Measurements from ENCODE around the gene PHACTR3. TPM values are rescaled to one million over a fixed set of nuclear protein-coding genes. Genes with fewer than 3 reads are reported as not detected.

PHACTR3 gene
- total RNA-seq, 1 experiment from 2014 or later, result 0.11 TPM

DNA sequence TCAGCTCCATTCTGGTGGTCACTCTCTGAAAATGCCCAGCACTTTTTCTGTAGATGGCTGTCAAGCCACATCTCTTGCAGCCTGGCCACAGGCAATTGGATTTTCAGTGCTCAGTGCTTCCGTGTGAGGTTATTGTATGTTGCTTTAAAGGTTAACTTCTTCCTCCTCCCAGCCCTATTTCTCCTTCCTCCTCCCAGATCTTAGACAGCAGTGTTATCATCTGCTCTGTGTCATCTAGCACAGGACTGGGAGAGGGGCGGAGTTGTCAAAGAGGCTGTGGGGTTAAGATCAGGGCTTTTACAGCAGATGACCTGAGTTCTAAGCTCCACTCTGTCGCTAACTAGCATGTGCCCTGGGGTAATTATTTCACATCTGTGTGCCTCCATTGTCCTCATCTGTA lies 129.0 kb downstream of the PHACTR3 start:
- BruUV-seq (replicated peaks), result no TSS peak
- peaks cover 22% of the 10 kb centered on the region for H3K27me3 Mint-ChIP-seq (ENCODE audit: insufficient read depth, unreplicated experiment)
- intact Hi-C loops (cut with micrococcal nuclease; ENCODE audit: unreplicated experiment), result no loop called here

DNA sequence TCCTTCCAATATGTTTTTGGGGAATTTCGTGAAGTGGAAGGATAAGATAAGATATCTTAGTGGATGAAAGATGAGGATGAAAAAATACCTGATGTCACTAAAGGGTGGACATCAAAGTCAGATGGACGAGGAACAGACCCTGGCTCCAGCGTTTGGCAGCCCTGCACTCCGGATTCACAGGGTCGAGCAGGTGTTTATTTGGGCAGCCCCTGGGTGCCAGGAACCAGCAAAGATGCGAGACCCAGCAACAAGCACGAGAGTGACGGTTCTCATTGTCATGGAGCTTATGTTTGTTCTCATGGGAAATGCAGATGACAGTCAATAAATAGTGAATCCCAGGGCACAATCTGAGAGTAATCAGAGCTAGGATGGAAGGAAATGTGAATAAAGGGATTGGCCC lies 131.1 kb downstream of the PHACTR3 start:
- POLR2A ChIA-PET, result no interaction called here
- CTCF ChIA-PET, result interaction anchor here (1.1 kb wide), 1 partner anchor 164 kb away, joined by 3 read pairs; no protein-coding TSS in a partner anchor
- Mint-ChIP-seq H3K4me3 (ENCODE audit: unreplicated experiment) (no peak overlapping the region), H3K9me3 (ENCODE audit: unreplicated experiment) (no peaks in the 10 kb centered on the region), H3K36me3 (ENCODE audit: insufficient read depth, unreplicated experiment) (no peaks in the 10 kb centered on the region), H3K4me1 (ENCODE audit: low read depth, unreplicated experiment) (no peaks in the 10 kb centered on the region), H3K27me3 (ENCODE audit: insufficient read depth, unreplicated experiment) (peaks cover 13% of the 10 kb centered on the region), H3K27ac (ENCODE audit: unreplicated experiment) (no peak overlapping the region)
- no peaks in the 10 kb centered on the region for H3K36me3 ChIP-seq (ENCODE audit: control insufficient read depth, insufficient read depth, low read length)
- H3K9me3 ChIP-seq, result no peaks in the 10 kb centered on the region
- H3K4me3 ChIP-seq (ENCODE audit: low read depth, low read length), result no peak overlapping the region
- DNase-seq, result peak in 1 of 2 experiments; percentile 19
- BruUV-seq (replicated peaks), result no TSS peak
- TF ChIP-seq, protein P1, sequence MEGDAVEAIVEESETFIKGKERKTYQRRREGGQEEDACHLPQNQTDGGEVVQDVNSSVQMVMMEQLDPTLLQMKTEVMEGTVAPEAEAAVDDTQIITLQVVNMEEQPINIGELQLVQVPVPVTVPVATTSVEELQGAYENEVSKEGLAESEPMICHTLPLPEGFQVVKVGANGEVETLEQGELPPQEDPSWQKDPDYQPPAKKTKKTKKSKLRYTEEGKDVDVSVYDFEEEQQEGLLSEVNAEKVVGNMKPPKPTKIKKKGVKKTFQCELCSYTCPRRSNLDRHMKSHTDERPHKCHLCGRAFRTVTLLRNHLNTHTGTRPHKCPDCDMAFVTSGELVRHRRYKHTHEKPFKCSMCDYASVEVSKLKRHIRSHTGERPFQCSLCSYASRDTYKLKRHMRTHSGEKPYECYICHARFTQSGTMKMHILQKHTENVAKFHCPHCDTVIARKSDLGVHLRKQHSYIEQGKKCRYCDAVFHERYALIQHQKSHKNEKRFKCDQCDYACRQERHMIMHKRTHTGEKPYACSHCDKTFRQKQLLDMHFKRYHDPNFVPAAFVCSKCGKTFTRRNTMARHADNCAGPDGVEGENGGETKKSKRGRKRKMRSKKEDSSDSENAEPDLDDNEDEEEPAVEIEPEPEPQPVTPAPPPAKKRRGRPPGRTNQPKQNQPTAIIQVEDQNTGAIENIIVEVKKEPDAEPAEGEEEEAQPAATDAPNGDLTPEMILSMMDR (IDR thresholded peaks at IDR 0.05; ENCODE audit: insufficient read depth in 1 of 2, low read depth in 1 of 2, low read length in 1 of 2, severe bottlenecking in 1 of 2, unreplicated experiment in 1 of 2), result no peak
- H3K4me1 ChIP-seq, result no peaks in the 10 kb centered on the region
- intact Hi-C loops (cut with micrococcal nuclease; ENCODE audit: unreplicated experiment), result no loop called here
- peaks cover 1% of the 10 kb centered on the region; the same call in 1 of the 2 replicates for H3K27me3 ChIP-seq (replicated peaks; ENCODE audit: control insufficient read depth, insufficient read depth, low read length)

More for the DNA sequence above, 129.0 kb downstream of the PHACTR3 start:
- Histone ChIP-seq H3K4me3 (ENCODE audit: low read depth, low read length) (no peak overlapping the region), H3K4me1 (no peaks in the 10 kb centered on the region), H3K36me3 (ENCODE audit: control insufficient read depth, insufficient read depth, low read length) (no peaks in the 10 kb centered on the region), H3K9me3 (no peaks in the 10 kb centered on the region), H3K27me3 (replicated peaks; ENCODE audit: control insufficient read depth, insufficient read depth, low read length) (peaks cover 1% of the 10 kb centered on the region)
- H3K4me1 Mint-ChIP-seq (ENCODE audit: low read depth, unreplicated experiment), result no peaks in the 10 kb centered on the region
- no peak overlapping the region for H3K27ac Mint-ChIP-seq (ENCODE audit: unreplicated experiment)
- no peak for DNase-seq
- H3K4me3 Mint-ChIP-seq (ENCODE audit: unreplicated experiment), result no peak overlapping the region
- no peaks in the 10 kb centered on the region for H3K36me3 Mint-ChIP-seq (ENCODE audit: insufficient read depth, unreplicated experiment)
- POLR2A ChIA-PET, result no interaction called here
- CTCF ChIA-PET, result no interaction called here
- no peaks in the 10 kb centered on the region for H3K9me3 Mint-ChIP-seq (ENCODE audit: unreplicated experiment)
- TF ChIP-seq, protein P1 (IDR thresholded peaks at IDR 0.05; ENCODE audit: insufficient read depth in 1 of 2, low read depth in 1 of 2, low read length in 1 of 2, severe bottlenecking in 1 of 2, unreplicated experiment in 1 of 2), result no peak

DNA sequence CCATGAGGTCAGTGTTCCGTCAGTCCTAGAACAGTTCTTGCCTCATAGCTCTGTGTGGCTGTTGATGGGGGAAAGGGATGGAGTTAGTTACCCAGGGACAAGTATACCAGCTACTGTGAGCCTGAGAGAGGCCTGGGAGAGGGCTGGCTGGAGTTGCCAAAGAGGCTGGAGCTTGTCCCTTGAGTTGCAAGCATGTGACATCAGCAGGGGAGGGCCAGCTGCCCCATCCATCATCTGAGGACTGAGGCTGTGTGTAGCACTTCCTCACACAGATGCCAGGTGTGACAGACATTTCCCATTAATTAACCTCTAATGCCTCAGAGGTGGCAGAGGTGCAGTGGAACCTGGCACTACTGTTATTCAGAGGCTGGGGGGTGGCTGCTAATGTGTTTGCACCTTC lies 131.6 kb downstream of the PHACTR3 start:
- H3K4me3 ChIP-seq (ENCODE audit: low read depth, low read length), result no peak overlapping the region
- POLR2A ChIA-PET, result no interaction called here
- no peak overlapping the region for H3K27ac Mint-ChIP-seq (ENCODE audit: unreplicated experiment)
- peak in 1 of 2 experiments; percentile 42 for DNase-seq
- H3K9me3 Mint-ChIP-seq (ENCODE audit: unreplicated experiment), result no peaks in the 10 kb centered on the region
- no peaks in the 10 kb centered on the region for H3K9me3 ChIP-seq
- BruUV-seq (replicated peaks), result no TSS peak
- H3K4me3 Mint-ChIP-seq (ENCODE audit: unreplicated experiment), result no peak overlapping the region
- H3K27me3 ChIP-seq (replicated peaks; ENCODE audit: control insufficient read depth, insufficient read depth, low read length), result peaks cover 1% of the 10 kb centered on the region; the same call in 1 of the 2 replicates
- no peaks in the 10 kb centered on the region for H3K4me1 Mint-ChIP-seq (ENCODE audit: low read depth, unreplicated experiment)
- H3K4me1 ChIP-seq, result no peaks in the 10 kb centered on the region
- CTCF ChIA-PET, result interaction anchor here (1.1 kb wide), 1 partner anchor 164 kb away, joined by 3 read pairs; no protein-coding TSS in a partner anchor
- H3K36me3 Mint-ChIP-seq (ENCODE audit: insufficient read depth, unreplicated experiment), result no peaks in the 10 kb centered on the region
- H3K36me3 ChIP-seq (ENCODE audit: control insufficient read depth, insufficient read depth, low read length), result no peaks in the 10 kb centered on the region
- TF ChIP-seq, protein P1 (IDR thresholded peaks at IDR 0.05; ENCODE audit: insufficient read depth in 1 of 2, low read depth in 1 of 2, low read length in 1 of 2, severe bottlenecking in 1 of 2, unreplicated experiment in 1 of 2), result no peak
- peaks cover 13% of the 10 kb centered on the region for H3K27me3 Mint-ChIP-seq (ENCODE audit: insufficient read depth, unreplicated experiment)
- intact Hi-C loops (cut with micrococcal nuclease; ENCODE audit: unreplicated experiment), result no loop called here
